ENCODE data around the gene WNT3A.

DNA sequence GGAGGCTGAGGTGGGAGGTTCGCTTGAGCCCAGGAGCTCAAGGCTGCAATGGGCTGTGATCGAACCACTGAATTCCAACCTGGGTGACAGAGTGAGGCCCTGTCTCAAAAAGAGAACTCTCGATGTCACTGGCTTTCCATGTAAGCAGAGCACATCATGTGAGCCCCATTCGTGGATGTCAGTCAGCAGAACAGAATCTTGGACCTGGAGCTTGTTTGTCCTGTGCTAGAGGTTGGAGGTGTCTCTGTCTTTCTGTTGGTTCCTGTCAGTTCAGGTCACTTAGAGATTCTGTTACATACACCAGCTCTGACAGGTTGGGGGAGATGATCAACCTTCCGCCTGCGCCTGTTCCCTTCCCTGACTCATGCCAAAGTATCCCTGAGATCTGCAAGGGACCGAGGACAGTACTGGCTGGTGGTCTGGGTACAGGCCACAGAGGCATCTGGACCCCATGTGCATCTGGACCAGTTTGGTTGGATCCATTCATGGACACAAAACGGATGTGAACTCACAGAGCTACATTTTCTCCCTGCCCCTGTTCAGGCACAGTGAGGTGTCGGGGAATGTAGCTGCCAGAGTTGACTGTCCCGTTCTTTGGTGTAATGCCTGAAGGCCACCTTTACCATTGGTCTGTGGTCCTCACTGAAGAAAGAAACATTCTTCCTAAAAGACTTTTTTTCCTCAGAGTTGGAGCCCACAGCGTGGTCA is 85.7 kb downstream of the WNT3A start:
- no peak for TF ChIP-seq EP300 (IDR thresholded peaks at IDR 0.05)
- no peak for TF ChIP-seq CTCF (IDR thresholded peaks at IDR 0.05)
